Stimulated activated CD8-positive, alpha-beta memory T cell treated with anti-CD3 and anti-CD28 coated beads, Interleukin-7, amount 100 ng/mL, for 48 hours (primary cell): ENCODE measurements around the gene EBF4.
"Not testable (repeated sequence)": the region's sequence is repeated elsewhere in the genome, so short reads cannot be mapped to it uniquely, and the experiment has no call there.

Source experiments
- DNase-seq, 2 donors: peaks; one replicate each; pipeline ENCODE4 v3.0.0-alpha.2; 2020; ENCODE audit warnings: low read depth in 1 of 2; ENCODE audit errors: extremely low read depth in 1 of 2

The EBF4 gene

GRCh38 chr20:2807929-2808328, 115.3 kb downstream of the EBF4 start:
- not testable (repeated sequence) for DNase-seq

GRCh38 chr20:2809690-2810089, 117.1 kb downstream of the EBF4 start:
- no peak for DNase-seq
